Endothelial cell of umbilical vein (primary cell): ENCODE measurements around the gene SCP2. TPM values are rescaled to one million over a fixed set of nuclear protein-coding genes. Genes with fewer than 3 reads are reported as not detected.

ENCODE experiments used
- BruUV-seq: library from RNA; stranded (reverse); fragments of 400-500 nt; replicated peaks from 2 replicates; lab custom pipeline; 2021; lab: Mats Ljungman, UMichigan
- CTCF ChIA-PET: fragments of 300-600, 350-600 bp; sonication (Branson Sonifier 250); formaldehyde crosslinking; loops from one replicate; lab custom pipeline; 2021; ENCODE audit warnings: antibody characterized with exemption, inconsistent platforms; lab: Charles Lee
- POLR2A ChIA-PET: fragments of 300-600, 350-600 bp; sonication (Branson Sonifier 250); formaldehyde crosslinking; loops from one replicate; lab custom pipeline; 2021; ENCODE audit warnings: antibody characterized with exemption, inconsistent platforms; lab: Charles Lee
- DNase-seq: peaks from one replicate; pipeline ENCODE4 v3.0.0-alpha.2; 2011; ENCODE audit warnings: low read depth, low spot score
- FAIRE-seq: peaks from 2 replicates; lab custom pipeline; 2011; peaks lifted over from hg19 to GRCh38; lab: Jason Lieb, UNC
- H2AFZ ChIP-seq: 2 replicates; pipeline ENCODE4 v1.6.0; 2012; ENCODE audit warnings: low read depth, low read length, control low read depth, inconsistent platforms
- H3K27ac ChIP-seq: 2 replicates; pipeline ENCODE4 v1.5.1; 2011; ENCODE audit warnings: low read depth, mild to moderate bottlenecking, control low read depth, low read length, moderate library complexity; ENCODE audit not compliant: insufficient read depth
- H3K27me3 ChIP-seq, 2 experiments: 2 replicates each; pipeline versions ENCODE4 v1.6.0 to v1.6.1; 2011; ENCODE audit warnings: low read length in 2 of 2, mixed read lengths in 1 of 2; ENCODE audit not compliant: control insufficient read depth in 2 of 2, insufficient read depth in 2 of 2
- H3K36me3 ChIP-seq, 2 experiments: 2 replicates in 1 of 2; 3 replicates in 1 of 2; pipeline ENCODE4 v1.5.1; 2011; ENCODE audit warnings: low read length in 2 of 2, mild to moderate bottlenecking in 1 of 2, moderate library complexity in 1 of 2; ENCODE audit not compliant: control insufficient read depth in 2 of 2, insufficient read depth in 2 of 2; ENCODE audit errors: extremely low read depth in 1 of 2
- H3K4me1 ChIP-seq: 3 replicates; pipeline ENCODE4 v1.5.1; 2011; ENCODE audit warnings: mild to moderate bottlenecking, low read length; ENCODE audit not compliant: control insufficient read depth, insufficient read depth; ENCODE audit errors: extremely low read depth
- H3K4me2 ChIP-seq: 2 replicates; pipeline ENCODE4 v1.6.1; 2011; ENCODE audit warnings: low read length, control low read depth, mixed read lengths; ENCODE audit not compliant: insufficient read depth
- H3K4me3 ChIP-seq, 3 experiments: fragments of 200-600 bp in 1 of 3; sonication (generic), shearing (Covaris generic) in 1 of 3; replicated peaks in 1 of 3; 2 replicates each; pipeline ENCODE4 v1.5.1; 2011 to 2016; ENCODE audit warnings: control low read depth in 3 of 3, low read length in 3 of 3, mild to moderate bottlenecking in 2 of 3, inconsistent platforms in 1 of 3, low read depth in 1 of 3, moderate library complexity in 1 of 3; ENCODE audit not compliant: insufficient read depth in 1 of 3
- H3K79me2 ChIP-seq: 2 replicates; pipeline ENCODE4 v1.6.0; 2012; ENCODE audit warnings: low read length, inconsistent platforms; ENCODE audit not compliant: control insufficient read depth, insufficient read depth
- H3K9ac ChIP-seq: replicated peaks from 2 replicates; pipeline ENCODE3; 2011; ENCODE audit warnings: low read length, control low read depth; ENCODE audit not compliant: insufficient read depth; ENCODE audit errors: extremely low read depth
- H3K9me1 ChIP-seq: replicated peaks from 3 replicates; pipeline ENCODE4 v1.6.0; 2011; ENCODE audit warnings: mild to moderate bottlenecking, low read length; ENCODE audit not compliant: control insufficient read depth, insufficient read depth; ENCODE audit errors: extremely low read depth
- H3K9me3 ChIP-seq: replicated peaks from 2 replicates; pipeline ENCODE4 v1.5.1; 2012; ENCODE audit warnings: low read length, inconsistent platforms; ENCODE audit not compliant: control insufficient read depth, insufficient read depth
- H4K20me1 ChIP-seq: replicated peaks from 2 replicates; pipeline ENCODE3; 2011; ENCODE audit warnings: mild to moderate bottlenecking, low read length; ENCODE audit not compliant: control insufficient read depth, insufficient read depth; ENCODE audit errors: extremely low read depth
- EZH2 ChIP-seq: IDR thresholded peaks from 2 replicates; pipeline ENCODE4 v1.6.1; 2012; ENCODE audit warnings: borderline replicate concordance, low read depth, mild to moderate bottlenecking, moderate library complexity, low read length, inconsistent platforms; ENCODE audit not compliant: severe bottlenecking
- FOS ChIP-seq: IDR thresholded peaks from 2 replicates; pipeline ENCODE4 v1.6.1; 2011; ENCODE audit warnings: mild to moderate bottlenecking, low read length, moderate library complexity, borderline replicate concordance; ENCODE audit not compliant: insufficient read depth
- GATA2 ChIP-seq: IDR thresholded peaks from 2 replicates; pipeline ENCODE4 v1.7.0; 2011; ENCODE audit warnings: low read depth, mild to moderate bottlenecking, moderate library complexity, mixed read lengths, low read length; ENCODE audit not compliant: insufficient read length, insufficient read depth
- JUN ChIP-seq: IDR thresholded peaks from 2 replicates; pipeline ENCODE4 v1.6.1; 2011; ENCODE audit warnings: borderline replicate concordance, low read depth; ENCODE audit not compliant: insufficient read length, insufficient read depth
- MYC ChIP-seq: IDR thresholded peaks from one replicate; pipeline ENCODE4 v1.6.1; 2011; ENCODE audit warnings: mild to moderate bottlenecking, low read depth, low read length
- POLR2A ChIP-seq: IDR thresholded peaks from 2 replicates; pipeline ENCODE4 v1.6.1; 2012; ENCODE audit warnings: low read depth, mild to moderate bottlenecking, control low read depth, low read length
- POLR2AphosphoS5 ChIP-seq: IDR thresholded peaks from 2 replicates; pipeline ENCODE4 v1.6.1; 2012; ENCODE audit warnings: low read depth, mild to moderate bottlenecking, control low read depth, low read length, moderate library complexity; ENCODE audit not compliant: insufficient read depth
- dilution Hi-C: fragments of 300-500 bp; cut with MboI; formaldehyde crosslinking; loops from one replicate; pipeline ENCODE4 v1.15.0; 2019; ENCODE audit warnings: low sequenced_read_pairs; ENCODE audit not compliant: extremely low pct_ligation_motif_present
- intact Hi-C: fragments of 100-400 bp; cut with micrococcal nuclease; formaldehyde crosslinking; loops from one replicate; pipeline ENCODE4 v1.10.0; 2022
- polyA plus RNA-seq, 4 experiments: library from polyadenylated mRNA; depleted of rRNA in 3 of 4; stranded (reverse) in 3 of 4; unstranded in 1 of 4; fragments of >200 nt; gene quantifications; 2 replicates each; pipeline versions ENCODE4 v1.2.1 to v1.2.3, GENCODE V29; 2011 to 2012; ENCODE audit warnings: missing spikeins in 1 of 4
- total RNA-seq: library from RNA; stranded (reverse); gene quantifications from 2 replicates; pipeline ENCODE4 v1.2.3, GENCODE V29; 2021
- TF ChIP-seq, protein P1 (sequence below): IDR thresholded peaks from 2 replicates; pipeline ENCODE4 v1.6.1; 2011; ENCODE audit not compliant: insufficient read depth, insufficient read length
- TF ChIP-seq, protein P2 (sequence below), 2 donors: IDR thresholded peaks; 1 replicate in 1 of 2; 2 replicates in 1 of 2; pipeline ENCODE4 v1.5.1; 2011; ENCODE audit warnings: low read length in 2 of 2, mild to moderate bottlenecking in 2 of 2, moderate library complexity in 2 of 2, control low read depth in 1 of 2, inconsistent platforms in 1 of 2, low read depth in 1 of 2; ENCODE audit not compliant: insufficient read depth in 1 of 2; ENCODE audit errors: extremely low read depth in 1 of 2

The SCP2 gene
- total and polyA plus RNA-seq, 2 donors (not counting 3 experiments of a cell fraction or from before 2014, with no cell fraction given), result 42.4 to 92.7 TPM

DNA sequence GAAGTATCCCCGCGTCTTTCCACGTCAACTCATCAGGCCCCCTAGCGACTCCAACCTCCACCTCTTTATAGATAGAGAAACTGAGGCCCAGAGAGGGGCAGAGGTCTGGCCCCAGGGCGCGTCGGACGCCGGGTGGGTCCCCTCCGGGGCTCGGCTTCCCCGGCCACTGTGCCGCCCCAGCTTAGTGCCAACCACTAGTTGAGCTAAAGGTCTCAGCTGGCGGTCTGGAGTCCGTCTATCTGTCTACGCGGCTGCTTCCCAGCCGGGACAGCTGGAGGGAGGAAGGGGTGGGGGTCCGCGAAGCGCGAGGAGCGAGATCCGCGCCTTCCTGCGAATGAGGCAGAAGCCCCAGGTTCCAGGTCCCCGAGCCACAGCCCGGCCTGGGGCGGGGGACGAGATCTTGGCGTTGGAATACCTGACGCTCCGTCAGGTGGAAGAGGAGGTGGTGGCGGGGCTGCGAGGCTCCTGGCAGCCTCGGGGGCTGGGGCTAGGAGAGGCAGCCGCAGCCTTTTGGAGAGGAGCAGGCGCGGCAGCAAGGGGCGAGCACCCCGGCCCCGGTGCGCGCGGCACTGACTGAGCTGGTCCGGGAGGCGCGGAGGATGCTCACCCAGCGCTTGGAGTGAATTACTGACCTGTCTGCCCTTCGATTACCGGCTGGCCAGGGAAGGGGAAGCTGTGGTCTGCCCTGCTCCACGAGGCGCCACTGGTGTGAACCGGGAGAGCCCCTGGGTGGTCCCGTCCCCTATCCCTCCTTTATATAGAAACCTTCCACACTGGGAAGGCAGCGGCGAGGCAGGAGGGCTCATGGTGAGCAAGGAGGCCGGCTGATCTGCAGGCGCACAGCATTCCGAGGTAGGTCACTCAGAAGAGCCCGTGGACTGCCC is 135.9 kb downstream of the SCP2 start:
- BruUV-seq, result no TSS peak
- ChIA-PET POLR2A (interaction anchor here (0.6 kb wide), 1 partner anchor 216 kb away, joined by 4 read pairs; no protein-coding TSS in a partner anchor), CTCF (interaction anchor here (0.8 to 1.7 kb wide), 5 partner anchors 13 to 141 kb away, joined by 3 to 5 read pairs (median 3); partner anchors contain the start of gene ECHDC2)
- H3K4me2 ChIP-seq, result peak overlapping the region; percentile 66
- no peaks in the 10 kb centered on the region for H3K9me3 ChIP-seq
- FAIRE-seq (no peak), DNase-seq (no peak)
- dilution Hi-C loops (no loop called here), intact Hi-C loops (loop anchor here (1.0 kb wide), 1 partner anchor 16 kb away; no protein-coding TSS in a partner anchor)
- peaks cover 6 to 31% of the 10 kb centered on the region in 2 experiments for H3K27me3 ChIP-seq
- no peaks in the 10 kb centered on the region for H4K20me1 ChIP-seq
- H3K9ac ChIP-seq, result no peak overlapping the region
- no peak overlapping the region for H3K27ac ChIP-seq
- peaks cover 8% of the 10 kb centered on the region for H3K4me1 ChIP-seq
- peak overlapping the region in 2 of 3 experiments; percentile 30 to 47 for H3K4me3 ChIP-seq
- H3K36me3 ChIP-seq, result no peaks in the 10 kb centered on the region
- H3K9me1 ChIP-seq, result no peaks in the 10 kb centered on the region
- H2AFZ ChIP-seq, result peak overlapping the region; percentile 52
- TF ChIP-seq MYC, result no peak
- no peak for TF ChIP-seq EZH2
- no peak for TF ChIP-seq FOS
- TF ChIP-seq, protein P1, sequence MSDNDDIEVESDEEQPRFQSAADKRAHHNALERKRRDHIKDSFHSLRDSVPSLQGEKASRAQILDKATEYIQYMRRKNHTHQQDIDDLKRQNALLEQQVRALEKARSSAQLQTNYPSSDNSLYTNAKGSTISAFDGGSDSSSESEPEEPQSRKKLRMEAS, result no peak
- TF ChIP-seq POLR2AphosphoS5, result no peak
- TF ChIP-seq, protein P2, sequence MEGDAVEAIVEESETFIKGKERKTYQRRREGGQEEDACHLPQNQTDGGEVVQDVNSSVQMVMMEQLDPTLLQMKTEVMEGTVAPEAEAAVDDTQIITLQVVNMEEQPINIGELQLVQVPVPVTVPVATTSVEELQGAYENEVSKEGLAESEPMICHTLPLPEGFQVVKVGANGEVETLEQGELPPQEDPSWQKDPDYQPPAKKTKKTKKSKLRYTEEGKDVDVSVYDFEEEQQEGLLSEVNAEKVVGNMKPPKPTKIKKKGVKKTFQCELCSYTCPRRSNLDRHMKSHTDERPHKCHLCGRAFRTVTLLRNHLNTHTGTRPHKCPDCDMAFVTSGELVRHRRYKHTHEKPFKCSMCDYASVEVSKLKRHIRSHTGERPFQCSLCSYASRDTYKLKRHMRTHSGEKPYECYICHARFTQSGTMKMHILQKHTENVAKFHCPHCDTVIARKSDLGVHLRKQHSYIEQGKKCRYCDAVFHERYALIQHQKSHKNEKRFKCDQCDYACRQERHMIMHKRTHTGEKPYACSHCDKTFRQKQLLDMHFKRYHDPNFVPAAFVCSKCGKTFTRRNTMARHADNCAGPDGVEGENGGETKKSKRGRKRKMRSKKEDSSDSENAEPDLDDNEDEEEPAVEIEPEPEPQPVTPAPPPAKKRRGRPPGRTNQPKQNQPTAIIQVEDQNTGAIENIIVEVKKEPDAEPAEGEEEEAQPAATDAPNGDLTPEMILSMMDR (IDR thresholded peaks at IDR 0.05; ENCODE audit: extremely low read depth in 1 of 2, insufficient read depth in 1 of 2, low read depth in 1 of 2, low read length in 2 of 2), result no peak
- TF ChIP-seq POLR2A, result no peak
- no peak for TF ChIP-seq GATA2
- no peak for TF ChIP-seq JUN
- no peaks in the 10 kb centered on the region for H3K79me2 ChIP-seq
